OCI-LY3 (cell line): ENCODE data around the gene CACNA2D1.

ENCODE experiments used
- CTCF ChIP-seq: fragments of 200-600, 300-600 bp; sonication (generic); IDR thresholded peaks from 2 replicates; pipeline ENCODE4 v1.5.1; 2014; ENCODE audit warnings: antibody characterized with exemption, low read length, low read depth
- EZH2phosphoT487 ChIP-seq: fragments of 200-600 bp; shearing (Covaris generic); IDR thresholded peaks from 2 replicates; pipeline ENCODE4 v1.6.1; 2018; ENCODE audit warnings: antibody characterized with exemption, mixed run types, low read depth

DNA sequence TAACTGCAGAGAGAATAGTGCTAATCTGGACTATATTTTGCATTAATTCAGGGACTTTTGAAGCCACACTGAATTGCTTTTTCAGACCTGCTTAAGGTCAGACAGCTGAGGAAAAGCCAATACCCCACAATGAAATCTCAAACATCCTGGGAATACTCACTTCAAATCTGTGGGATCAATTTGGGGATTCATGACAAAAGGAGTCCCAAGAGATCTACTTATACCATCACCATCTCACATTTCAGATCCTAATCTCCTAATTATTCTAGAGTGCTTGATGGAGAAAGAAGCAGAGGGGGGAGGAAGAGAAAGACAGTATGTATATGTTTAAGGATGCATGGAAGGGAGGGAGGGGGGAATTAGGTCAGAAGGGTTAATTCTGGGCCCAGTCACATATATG, 202.2 kb downstream of the CACNA2D1 start:
- TF ChIP-seq CTCF: no peak
- TF ChIP-seq EZH2phosphoT487: no peak
